GF-D8 (cell line): ENCODE results near the gene GRXCR2.
A peak's percentile ranks its signal among the peaks of the same experiment; 100 is the strongest.
"Not testable (repeated sequence)": the region's sequence is repeated elsewhere in the genome, so short reads cannot be mapped to it uniquely, and the experiment has no call there.

Experiments used
- DNase-seq: peaks from one replicate; lab custom pipeline; 2025; lab: John Stamatoyannopoulos, UW

GRXCR2 gene

GRCh38 chr5:145874765-145875164 lies 2.0 kb upstream of the GRXCR2 start:
- DNase-seq = no peak

- no peak for DNase-seq
Observed at GRCh38 chr5:145872486-145872885, 328 bp downstream of the GRXCR2 start.

- no peak for DNase-seq
Observed at GRCh38 chr5:145869753-145870152, 3.1 kb downstream of the GRXCR2 start.

- no peak for DNase-seq
Observed at GRCh38 chr5:145867806-145868205, 5.0 kb downstream of the GRXCR2 start.

DNA sequence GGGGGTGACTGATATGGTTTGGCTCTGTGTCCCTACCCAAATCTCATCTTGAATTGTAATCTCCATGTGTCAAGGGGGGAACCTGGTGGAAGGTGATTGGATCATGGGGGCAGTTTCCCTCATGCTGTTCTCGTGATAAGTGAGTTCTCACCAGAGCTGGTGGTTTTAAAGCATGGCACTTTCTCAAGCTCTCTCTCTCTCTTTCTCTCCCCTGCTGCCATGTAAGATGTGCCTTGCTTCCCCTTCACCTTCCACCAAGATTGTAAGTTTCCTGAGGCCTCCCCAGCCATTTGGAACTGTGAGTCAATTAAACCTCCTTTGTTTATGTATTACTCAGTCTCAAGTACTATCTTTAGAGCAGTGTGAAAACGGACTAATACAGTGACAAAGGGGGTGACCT lies 8.4 kb downstream of the GRXCR2 start:
- DNase-seq = not testable (repeated sequence)

DNA sequence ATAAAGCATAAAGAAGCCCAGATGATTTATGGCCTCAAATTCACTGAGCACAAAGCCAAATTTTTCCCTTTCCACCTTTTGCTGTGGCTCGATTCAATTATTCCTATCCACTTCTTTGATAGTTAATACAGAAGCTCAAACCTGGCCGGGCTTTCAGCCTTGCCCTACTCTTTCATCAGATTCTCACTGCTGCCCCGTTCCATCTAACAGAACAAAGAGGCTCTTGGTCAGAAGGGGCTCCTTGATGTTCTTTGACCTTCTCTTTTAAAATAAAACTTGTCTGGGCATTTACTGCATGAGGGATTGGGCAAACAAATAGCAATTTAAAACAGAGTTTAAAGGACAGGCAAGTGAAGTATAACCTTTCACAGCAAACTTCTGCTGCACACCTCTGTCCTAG lies 9.8 kb downstream of the GRXCR2 start:
- DNase-seq = no peak

DNA sequence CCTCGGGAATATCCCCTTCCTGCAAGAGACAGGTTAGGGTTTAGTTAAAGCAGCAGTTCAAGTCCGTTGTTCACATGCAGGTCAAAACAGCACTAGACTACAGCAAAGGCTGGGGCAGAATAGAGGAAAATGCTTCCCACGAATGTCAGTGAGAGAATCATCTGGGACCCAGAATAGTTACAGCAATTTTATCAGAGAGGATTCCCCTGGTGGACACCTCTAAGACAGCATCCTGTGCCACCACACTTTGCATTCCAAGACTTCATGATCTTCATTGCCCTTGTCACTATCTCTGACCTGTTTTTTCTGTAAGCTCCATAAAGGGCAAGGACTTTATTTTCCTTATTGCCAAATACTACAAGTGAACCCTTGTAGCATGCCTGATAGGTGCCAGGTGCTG lies 12.9 kb downstream of the GRXCR2 start:
- no peak for DNase-seq

DNA sequence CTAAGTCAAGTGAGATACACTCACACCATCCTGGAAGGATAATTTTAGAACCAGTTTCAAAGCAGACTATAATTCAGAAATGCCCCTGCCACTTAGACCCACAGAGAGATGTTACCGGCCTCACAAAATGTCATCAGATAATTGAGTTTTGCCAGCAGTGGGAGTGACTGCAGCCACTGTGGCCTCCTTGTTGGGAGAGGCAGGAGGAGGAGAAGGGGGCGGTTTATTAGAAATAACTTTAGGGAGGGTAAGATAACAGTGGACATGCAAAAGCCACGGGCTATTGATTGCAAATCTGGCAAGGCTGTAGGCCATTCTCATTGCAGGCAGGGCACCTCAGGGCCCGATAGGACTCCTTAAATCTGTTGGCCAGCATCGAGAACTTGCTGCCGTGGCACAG lies 13.4 kb downstream of the GRXCR2 start:
- no peak for DNase-seq

DNA sequence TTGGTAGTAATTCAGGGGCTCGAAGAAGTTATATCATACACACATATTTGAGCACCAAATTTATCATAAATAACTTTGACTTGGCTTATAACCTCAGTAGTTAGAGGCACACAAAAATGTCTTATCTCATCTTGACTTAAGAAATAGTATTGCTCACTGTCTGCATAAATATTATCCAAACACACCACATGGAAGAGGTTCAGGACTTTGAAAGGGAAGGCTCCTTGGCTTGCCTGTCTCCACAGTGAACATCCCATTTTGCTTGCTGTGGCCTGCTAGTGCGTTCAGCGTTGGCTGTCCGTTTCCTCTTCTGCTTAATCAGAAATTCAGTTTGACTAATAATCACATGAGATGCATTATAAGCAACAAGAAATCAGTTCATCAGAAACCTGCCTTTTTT lies 13.9 kb downstream of the GRXCR2 start:
- no peak for DNase-seq

DNA sequence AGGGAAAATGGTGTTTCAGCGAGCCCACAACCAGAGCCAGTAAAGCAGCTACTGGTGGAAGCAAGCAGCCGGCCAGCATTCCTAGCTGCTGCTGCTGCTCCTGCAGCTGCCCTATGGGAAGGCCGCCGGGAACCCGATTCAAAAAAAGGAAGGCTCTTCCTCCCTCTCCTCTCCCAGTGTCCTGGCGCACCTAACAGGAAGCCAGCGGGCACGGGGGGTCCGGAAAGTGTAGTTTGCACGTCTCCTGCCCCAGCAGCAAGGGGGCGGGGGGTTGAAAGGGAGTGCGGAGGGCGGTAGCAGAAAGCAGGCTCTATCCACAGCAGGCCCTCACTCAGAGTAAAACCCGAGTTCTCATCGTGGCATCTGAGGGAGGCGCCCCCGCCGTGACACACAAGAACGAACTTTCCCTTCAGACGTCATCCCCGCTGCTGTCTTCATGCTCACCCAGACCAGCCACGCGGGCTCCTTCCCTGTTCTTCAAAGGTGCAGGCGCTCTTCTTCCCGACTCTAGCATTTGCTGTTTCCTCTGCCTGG lies 16.5 kb downstream of the GRXCR2 start:
- DNase-seq = no peak

DNA sequence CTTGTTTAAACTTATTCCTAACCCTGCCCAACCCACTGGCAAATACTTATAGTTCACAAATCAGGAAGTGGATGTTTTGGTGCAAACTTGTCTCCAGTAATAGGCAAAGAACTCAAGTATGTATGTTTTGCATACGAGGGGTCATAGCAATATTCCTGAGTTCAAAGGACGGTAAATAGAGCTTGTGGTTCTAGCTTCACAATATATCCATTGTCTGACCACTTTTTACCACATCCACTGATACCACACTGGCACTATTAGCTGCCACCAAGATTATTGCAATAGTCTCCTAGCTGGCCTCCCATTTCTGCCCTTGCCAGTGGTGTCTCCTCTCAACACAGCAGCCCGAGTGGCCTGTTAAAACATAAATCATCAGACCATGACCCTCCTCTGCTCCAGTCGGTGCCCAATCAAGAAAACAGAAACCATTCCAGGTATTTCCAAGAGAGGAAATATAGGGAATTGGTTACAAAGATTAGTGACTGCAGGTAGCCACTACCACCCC lies 17.0 kb downstream of the GRXCR2 start:
- DNase-seq = no peak

- DNase-seq = peak; percentile 57
Observed at GRCh38 chr5:145854651-145855258, 18.1 kb downstream of the GRXCR2 start.

GRCh38 chr5:145853781-145854376 lies 18.9 kb downstream of the GRXCR2 start:
- DNase-seq = no peak

- no peak for DNase-seq
Observed at GRCh38 chr5:145852990-145853389, 19.8 kb downstream of the GRXCR2 start.

- DNase-seq = no peak
Observed at GRCh38 chr5:145848854-145849253, 24.0 kb downstream of the GRXCR2 start.

DNA sequence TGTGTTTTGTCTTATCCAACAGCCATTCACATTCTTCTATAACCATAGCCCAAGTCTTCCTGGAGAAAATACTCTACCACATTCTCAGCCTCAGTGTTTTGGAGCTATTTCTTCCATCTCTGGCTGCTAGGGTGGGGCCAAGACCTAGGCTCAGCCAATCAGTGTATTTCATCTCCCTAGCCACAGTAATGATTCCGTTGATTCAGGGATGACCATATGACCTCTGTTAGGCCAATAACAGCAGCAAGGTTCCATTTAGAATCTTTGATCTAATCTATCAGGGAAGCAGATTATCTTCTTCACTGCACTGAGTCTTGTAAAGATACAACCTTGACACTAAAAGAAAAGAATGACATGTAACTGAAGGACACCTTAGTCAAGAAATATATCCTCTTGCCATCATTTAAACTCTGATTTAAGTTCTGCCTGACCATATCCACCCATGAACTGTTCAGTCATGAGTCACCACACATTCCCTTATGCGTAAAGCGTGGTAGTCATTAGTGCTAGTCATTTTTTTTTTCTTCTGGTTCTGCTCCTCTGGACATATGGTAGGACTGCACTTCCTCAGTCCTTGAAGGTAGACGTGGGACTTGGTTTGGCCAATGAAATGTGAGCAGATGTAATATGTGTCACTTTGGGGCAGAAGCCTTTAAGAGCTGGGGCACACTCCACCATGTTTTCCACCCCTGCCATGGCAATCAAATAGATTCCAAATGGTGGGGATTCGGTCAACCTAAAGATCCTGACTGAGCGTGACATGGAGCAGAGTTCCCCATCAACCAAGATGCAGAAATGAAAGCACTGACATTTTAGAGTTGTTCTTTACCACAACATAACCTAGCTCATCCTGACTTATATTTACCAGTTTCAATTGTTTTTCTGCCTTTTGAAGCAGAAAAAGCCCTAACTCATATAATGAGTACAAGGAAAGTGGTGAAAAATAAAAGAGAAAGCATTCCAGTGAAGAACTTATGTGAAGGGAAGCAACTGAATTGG lies 25.0 kb downstream of the GRXCR2 start:
- no peak for DNase-seq

GRCh38 chr5:145846081-145846480 lies 26.7 kb downstream of the GRXCR2 start:
- DNase-seq = no peak

- no peak for DNase-seq
Observed at GRCh38 chr5:145841299-145841698, 31.5 kb downstream of the GRXCR2 start.

DNA sequence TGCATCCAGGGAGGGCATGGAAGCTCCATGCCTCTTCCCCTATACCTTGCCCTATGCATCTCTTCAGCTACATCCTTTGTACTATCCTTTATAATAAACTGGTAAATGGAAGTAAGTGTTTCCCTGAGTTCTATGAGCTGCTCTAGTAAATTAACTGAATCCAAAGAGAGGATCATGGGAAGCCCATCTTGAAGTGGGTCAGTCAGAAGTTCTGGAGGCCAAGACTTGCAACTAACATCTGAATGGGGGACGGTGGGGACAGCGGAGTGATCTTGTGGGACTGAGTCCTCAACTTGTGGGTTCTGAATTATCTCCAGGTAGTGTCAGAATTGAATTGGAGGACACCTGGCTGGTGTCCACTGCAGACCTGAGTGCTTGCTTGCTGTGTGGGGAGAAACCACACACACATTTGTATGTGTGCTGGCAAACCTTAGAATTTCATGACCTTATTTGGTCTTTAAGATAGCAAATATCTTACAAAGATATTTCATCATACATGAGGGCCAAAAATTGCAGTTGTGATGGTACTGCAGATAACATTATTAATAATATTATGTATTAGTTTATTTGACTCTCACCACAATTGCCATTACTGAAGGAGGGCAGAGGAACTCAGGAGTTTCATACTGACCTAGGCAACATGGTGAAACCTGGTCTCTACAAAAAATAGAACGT lies 32.2 kb downstream of the GRXCR2 start:
- DNase-seq = no peak

DNA sequence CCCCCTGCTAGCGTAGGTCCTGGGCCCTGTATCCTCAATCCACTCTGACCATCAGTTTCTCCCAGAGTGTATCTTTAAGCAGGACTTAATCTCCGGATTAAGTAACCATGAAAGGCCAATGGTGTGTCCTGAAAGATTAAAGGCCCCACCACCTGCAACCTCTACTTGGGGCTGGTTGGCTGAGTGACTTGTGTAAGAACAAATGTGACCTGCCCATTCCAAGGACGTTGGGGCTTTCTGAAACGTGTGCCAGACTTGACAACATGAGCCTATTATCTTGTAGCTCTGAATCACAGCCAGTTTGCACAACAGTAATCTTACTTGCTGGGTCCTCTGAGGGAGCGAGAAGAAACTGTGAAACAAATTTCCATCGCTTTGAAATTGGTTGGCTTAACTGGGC lies 34.5 kb downstream of the GRXCR2 start:
- no peak for DNase-seq

DNA sequence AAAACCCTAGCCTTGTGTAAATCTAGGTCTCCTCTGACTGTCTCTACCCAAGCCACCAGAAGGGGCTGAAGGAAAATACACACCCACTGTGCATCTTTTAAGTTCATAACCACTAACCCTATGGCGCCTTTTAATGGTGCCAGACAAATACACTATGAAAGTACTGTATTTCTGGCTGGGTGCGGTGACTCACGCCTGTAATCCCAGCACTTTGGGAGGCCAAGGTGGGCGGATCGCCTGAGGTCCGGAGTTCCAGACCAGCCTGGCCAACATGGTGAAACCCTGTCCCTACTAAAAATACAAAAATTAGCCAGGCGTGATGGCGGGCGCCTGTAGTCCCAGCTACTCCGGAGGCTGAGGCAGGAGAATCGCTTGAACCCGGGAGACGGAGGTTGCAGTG lies 36.6 kb downstream of the GRXCR2 start:
- DNase-seq = not testable (repeated sequence)

GRCh38 chr5:145835848-145836239 lies 37.0 kb downstream of the GRXCR2 start:
- no peak for DNase-seq
